ENCODE measurements around the gene PACC1.

DNA sequence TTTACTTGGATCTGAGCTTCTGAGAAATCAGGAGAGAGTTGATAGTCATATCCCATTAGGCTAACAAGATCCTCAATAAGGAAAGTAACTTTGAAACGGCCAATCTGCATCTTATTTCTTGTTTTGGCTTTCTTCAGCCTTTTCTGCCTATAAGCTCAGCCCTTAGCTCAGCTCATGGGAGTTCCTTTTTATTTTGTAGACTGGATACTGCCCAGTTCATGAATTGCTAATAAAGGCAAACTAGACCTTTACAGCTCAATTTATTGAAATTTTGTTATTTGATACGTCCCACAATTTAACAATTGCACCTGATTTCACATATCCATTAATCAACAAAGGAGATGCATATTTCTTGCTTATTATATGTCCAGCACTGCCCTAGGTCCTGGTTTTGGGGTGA, 40.7 kb upstream of the PACC1 start:
- TF ChIP-seq, protein P1, sequence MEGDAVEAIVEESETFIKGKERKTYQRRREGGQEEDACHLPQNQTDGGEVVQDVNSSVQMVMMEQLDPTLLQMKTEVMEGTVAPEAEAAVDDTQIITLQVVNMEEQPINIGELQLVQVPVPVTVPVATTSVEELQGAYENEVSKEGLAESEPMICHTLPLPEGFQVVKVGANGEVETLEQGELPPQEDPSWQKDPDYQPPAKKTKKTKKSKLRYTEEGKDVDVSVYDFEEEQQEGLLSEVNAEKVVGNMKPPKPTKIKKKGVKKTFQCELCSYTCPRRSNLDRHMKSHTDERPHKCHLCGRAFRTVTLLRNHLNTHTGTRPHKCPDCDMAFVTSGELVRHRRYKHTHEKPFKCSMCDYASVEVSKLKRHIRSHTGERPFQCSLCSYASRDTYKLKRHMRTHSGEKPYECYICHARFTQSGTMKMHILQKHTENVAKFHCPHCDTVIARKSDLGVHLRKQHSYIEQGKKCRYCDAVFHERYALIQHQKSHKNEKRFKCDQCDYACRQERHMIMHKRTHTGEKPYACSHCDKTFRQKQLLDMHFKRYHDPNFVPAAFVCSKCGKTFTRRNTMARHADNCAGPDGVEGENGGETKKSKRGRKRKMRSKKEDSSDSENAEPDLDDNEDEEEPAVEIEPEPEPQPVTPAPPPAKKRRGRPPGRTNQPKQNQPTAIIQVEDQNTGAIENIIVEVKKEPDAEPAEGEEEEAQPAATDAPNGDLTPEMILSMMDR (IDR thresholded peaks at IDR 0.05; ENCODE audit: borderline replicate concordance, extremely low read depth, low read length, poor library complexity, severe bottlenecking), result no peak
- no peak for TF ChIP-seq EZH2 (IDR thresholded peaks at IDR 0.05; ENCODE audit: borderline replicate concordance, low read depth, low read length, severe bottlenecking)
